ENCODE measurements around the gene AFF1.
"Not testable (repeated sequence)": the region's sequence is repeated elsewhere in the genome, so short reads cannot be mapped to it uniquely, and the experiment has no call there.

AFF1 gene

DNA sequence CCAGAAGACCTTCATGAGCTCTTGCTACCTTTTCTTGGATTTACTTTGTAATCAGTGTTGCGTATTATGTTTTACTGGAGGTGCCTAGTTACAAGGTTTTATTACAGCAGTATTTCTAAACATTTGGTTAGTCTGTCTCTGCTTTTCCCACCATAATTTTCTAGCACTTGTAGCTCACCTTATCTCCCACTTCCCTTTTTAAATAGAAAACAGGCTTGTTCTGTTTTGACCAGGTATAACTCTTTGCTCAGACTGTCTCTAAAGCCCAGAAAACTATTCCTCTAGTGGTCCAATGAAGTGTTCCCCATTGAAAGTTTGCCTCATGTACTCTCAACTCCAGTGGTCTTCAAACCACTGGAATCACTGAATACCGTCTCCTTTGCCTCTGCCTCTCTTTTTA is 43.9 kb downstream of the AFF1 start:
- Histone ChIP-seq H3K18ac (ENCODE audit: low read length) (no peak overlapping the region), H2BK5ac (ENCODE audit: low read length) (no peak overlapping the region), H2BK120ac (ENCODE audit: low read depth, low read length) (no peak overlapping the region), H3K9ac (ENCODE audit: low read depth, low read length, poor library complexity) (no peak overlapping the region), H3K27ac (replicated peaks; ENCODE audit: low read length) (no peak overlapping the region), H2BK15ac (ENCODE audit: low read length) (no peak overlapping the region), H3K4me1 (ENCODE audit: control insufficient read depth in 2 of 2, insufficient read depth in 1 of 2, low read depth in 1 of 2, low read length in 2 of 2) (no peaks in the 10 kb centered on the region), H2AFZ (ENCODE audit: low read length) (no peak overlapping the region), H3K27me3 (ENCODE audit: control insufficient read depth in 3 of 3, insufficient read depth in 3 of 3, low read depth in 1 of 3, low read length in 3 of 3) (no peaks in the 10 kb centered on the region), H3K14ac (ENCODE audit: low read length) (no peak overlapping the region), H4K8ac (ENCODE audit: low read depth, low read length) (no peak overlapping the region), H3K4ac (ENCODE audit: low read length) (no peak overlapping the region), H3K79me1 (ENCODE audit: low read depth, low read length) (no peaks in the 10 kb centered on the region), H4K91ac (ENCODE audit: low read depth, low read length, poor library complexity) (no peak overlapping the region), H3K4me2 (ENCODE audit: insufficient read depth, low read length, poor library complexity, severe bottlenecking) (no peak overlapping the region), H3K36me3 (replicated peaks in 1 of 2; ENCODE audit: control insufficient read depth in 2 of 2, insufficient read depth in 2 of 2, low read length in 2 of 2) (no peaks in the 10 kb centered on the region), H3K23ac (ENCODE audit: low read depth, low read length, poor library complexity) (no peak overlapping the region), H3K9me3 (replicated peaks in 1 of 2; ENCODE audit: control insufficient read depth in 2 of 2, insufficient read depth in 1 of 2, low read depth in 1 of 2, low read length in 2 of 2) (no peaks in the 10 kb centered on the region), H3K4me3 (ENCODE audit: low read length in 2 of 2) (no peak overlapping the region), H2AK5ac (ENCODE audit: low read depth, low read length) (no peak overlapping the region), H2BK12ac (ENCODE audit: low read length) (no peak overlapping the region)
- WGBS, 2 donors (ENCODE audit: extremely low coverage in 2 of 2, insufficient read length in 2 of 2, insufficient replicate concordance in 1 of 2), result no CpG with 5 or more reads among the region's 2 CpGs
- DNase-seq (ENCODE audit: low spot score), result no peak

DNA sequence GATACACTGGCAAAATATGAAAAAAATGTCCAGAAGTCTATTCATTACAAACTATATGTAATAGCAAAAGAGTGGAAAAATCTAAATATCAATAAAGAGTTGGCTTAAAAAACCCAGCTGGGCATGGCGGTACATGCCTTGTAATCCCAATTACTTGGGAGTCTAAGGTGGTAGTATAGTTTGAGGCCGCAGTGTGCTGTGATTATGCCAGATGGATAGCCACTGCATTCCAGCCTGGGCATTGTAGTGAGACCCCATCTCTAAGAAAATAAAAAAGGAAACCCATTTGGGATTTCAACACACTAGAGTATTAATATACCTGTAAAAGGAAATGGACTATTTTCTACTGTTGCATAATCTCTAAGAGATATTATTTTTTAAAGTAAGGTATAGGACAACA is 45.4 kb downstream of the AFF1 start:
- H3K4ac ChIP-seq (ENCODE audit: low read length), result no peak overlapping the region
- no peak overlapping the region for H3K14ac ChIP-seq (ENCODE audit: low read length)
- no peak overlapping the region for H3K27ac ChIP-seq (replicated peaks; ENCODE audit: low read length)
- no peak overlapping the region for H3K18ac ChIP-seq (ENCODE audit: low read length)
- no peak overlapping the region for H3K4me2 ChIP-seq (ENCODE audit: insufficient read depth, low read length, poor library complexity, severe bottlenecking)
- no peak overlapping the region for H3K9ac ChIP-seq (ENCODE audit: low read depth, low read length, poor library complexity)
- no peak for DNase-seq (ENCODE audit: low spot score)
- no peak overlapping the region for H2BK5ac ChIP-seq (ENCODE audit: low read length)
- H3K79me1 ChIP-seq (ENCODE audit: low read depth, low read length), result no peaks in the 10 kb centered on the region
- no peak overlapping the region for H4K8ac ChIP-seq (ENCODE audit: low read depth, low read length)
- WGBS, 2 donors (ENCODE audit: extremely low coverage in 2 of 2, insufficient read length in 2 of 2, insufficient replicate concordance in 1 of 2), result no CpG with 5 or more reads among the region's 2 CpGs
- no peaks in the 10 kb centered on the region for H3K36me3 ChIP-seq (replicated peaks in 1 of 2; ENCODE audit: control insufficient read depth in 2 of 2, insufficient read depth in 2 of 2, low read length in 2 of 2)
- H2AFZ ChIP-seq (ENCODE audit: low read length), result no peak overlapping the region
- H2AK5ac ChIP-seq (ENCODE audit: low read depth, low read length), result no peak overlapping the region
- no peak overlapping the region for H4K91ac ChIP-seq (ENCODE audit: low read depth, low read length, poor library complexity)
- H2BK15ac ChIP-seq (ENCODE audit: low read length), result no peak overlapping the region
- no peak overlapping the region for H3K4me3 ChIP-seq (ENCODE audit: low read length in 2 of 2)
- H3K4me1 ChIP-seq (ENCODE audit: control insufficient read depth in 2 of 2, insufficient read depth in 1 of 2, low read depth in 1 of 2, low read length in 2 of 2), result no peaks in the 10 kb centered on the region
- no peak overlapping the region for H3K23ac ChIP-seq (ENCODE audit: low read depth, low read length, poor library complexity)
- no peaks in the 10 kb centered on the region for H3K9me3 ChIP-seq (replicated peaks in 1 of 2; ENCODE audit: control insufficient read depth in 2 of 2, insufficient read depth in 1 of 2, low read depth in 1 of 2, low read length in 2 of 2)
- no peak overlapping the region for H2BK120ac ChIP-seq (ENCODE audit: low read depth, low read length)
- no peaks in the 10 kb centered on the region for H3K27me3 ChIP-seq (ENCODE audit: control insufficient read depth in 3 of 3, insufficient read depth in 3 of 3, low read depth in 1 of 3, low read length in 3 of 3)
- no peak overlapping the region for H2BK12ac ChIP-seq (ENCODE audit: low read length)

DNA sequence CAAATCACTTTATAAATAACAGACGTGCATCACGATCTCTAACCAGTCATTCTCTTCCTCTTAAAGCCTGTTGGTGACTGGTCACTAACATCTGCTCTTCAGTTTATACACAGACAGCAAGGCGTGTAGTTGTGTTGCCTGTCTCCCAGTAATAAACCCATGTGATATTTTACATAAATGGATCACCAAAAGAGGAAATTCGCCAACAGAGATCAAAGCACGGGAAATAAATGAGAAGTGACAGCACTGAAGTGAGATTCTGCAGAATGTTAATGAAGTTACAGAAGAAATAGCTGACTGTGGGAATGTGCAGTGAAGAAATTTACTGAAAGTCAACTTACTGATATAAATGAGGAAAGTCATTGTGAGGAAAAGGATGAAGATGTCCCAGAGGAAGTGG is 47.0 kb downstream of the AFF1 start:
- Histone ChIP-seq H3K4me1 (ENCODE audit: control insufficient read depth in 2 of 2, insufficient read depth in 1 of 2, low read depth in 1 of 2, low read length in 2 of 2) (no peaks in the 10 kb centered on the region), H3K27ac (replicated peaks; ENCODE audit: low read length) (no peak overlapping the region)
- no peak for DNase-seq (ENCODE audit: low spot score)

GRCh38 chr4:86985852-86986251 is 51.0 kb downstream of the AFF1 start:
- not testable (repeated sequence) for H3K27ac ChIP-seq (replicated peaks; ENCODE audit: low read length); H2AFZ ChIP-seq (ENCODE audit: low read length)
- no CpG with 5 or more reads among the region's 5 CpGs for WGBS, 2 donors (ENCODE audit: extremely low coverage in 2 of 2, insufficient read length in 2 of 2, insufficient replicate concordance in 1 of 2)

More for the DNA sequence above, 47.0 kb downstream of the AFF1 start:
- Histone ChIP-seq H2BK15ac (ENCODE audit: low read length) (no peak overlapping the region), H2AFZ (ENCODE audit: low read length) (no peak overlapping the region), H3K36me3 (replicated peaks in 1 of 2; ENCODE audit: control insufficient read depth in 2 of 2, insufficient read depth in 2 of 2, low read length in 2 of 2) (no peaks in the 10 kb centered on the region), H2BK12ac (ENCODE audit: low read length) (no peak overlapping the region), H3K14ac (ENCODE audit: low read length) (no peak overlapping the region), H3K79me1 (ENCODE audit: low read depth, low read length) (no peaks in the 10 kb centered on the region), H2AK5ac (ENCODE audit: low read depth, low read length) (no peak overlapping the region), H3K9ac (ENCODE audit: low read depth, low read length, poor library complexity) (no peak overlapping the region), H2BK120ac (ENCODE audit: low read depth, low read length) (no peak overlapping the region), H4K91ac (ENCODE audit: low read depth, low read length, poor library complexity) (no peak overlapping the region), H4K8ac (ENCODE audit: low read depth, low read length) (no peak overlapping the region), H3K18ac (ENCODE audit: low read length) (no peak overlapping the region), H3K9me3 (replicated peaks in 1 of 2; ENCODE audit: control insufficient read depth in 2 of 2, insufficient read depth in 1 of 2, low read depth in 1 of 2, low read length in 2 of 2) (no peaks in the 10 kb centered on the region), H3K4ac (ENCODE audit: low read length) (no peak overlapping the region), H3K23ac (ENCODE audit: low read depth, low read length, poor library complexity) (no peak overlapping the region), H3K4me2 (ENCODE audit: insufficient read depth, low read length, poor library complexity, severe bottlenecking) (no peak overlapping the region), H3K27me3 (ENCODE audit: control insufficient read depth in 3 of 3, insufficient read depth in 3 of 3, low read depth in 1 of 3, low read length in 3 of 3) (no peaks in the 10 kb centered on the region), H3K4me3 (ENCODE audit: low read length in 2 of 2) (no peak overlapping the region), H2BK5ac (ENCODE audit: low read length) (no peak overlapping the region)
- no CpG with 5 or more reads among the region's 5 CpGs for WGBS, 2 donors (ENCODE audit: extremely low coverage in 2 of 2, insufficient read length in 2 of 2, insufficient replicate concordance in 1 of 2)

More at GRCh38 chr4:86985852-86986251, 51.0 kb downstream of the AFF1 start:
- not testable (repeated sequence) for H2BK15ac ChIP-seq (ENCODE audit: low read length); H3K27me3 ChIP-seq (ENCODE audit: control insufficient read depth in 3 of 3, insufficient read depth in 3 of 3, low read depth in 1 of 3, low read length in 3 of 3); H3K18ac ChIP-seq (ENCODE audit: low read length); H3K14ac ChIP-seq (ENCODE audit: low read length); H3K79me1 ChIP-seq (ENCODE audit: low read depth, low read length); DNase-seq (ENCODE audit: low spot score); H4K91ac ChIP-seq (ENCODE audit: low read depth, low read length, poor library complexity); H3K4me1 ChIP-seq (ENCODE audit: control insufficient read depth in 2 of 2, insufficient read depth in 1 of 2, low read depth in 1 of 2, low read length in 2 of 2); H3K36me3 ChIP-seq (replicated peaks in 1 of 2; ENCODE audit: control insufficient read depth in 2 of 2, insufficient read depth in 2 of 2, low read length in 2 of 2); H2BK12ac ChIP-seq (ENCODE audit: low read length); H3K9me3 ChIP-seq (replicated peaks in 1 of 2; ENCODE audit: control insufficient read depth in 2 of 2, insufficient read depth in 1 of 2, low read depth in 1 of 2, low read length in 2 of 2); H3K4me3 ChIP-seq (ENCODE audit: low read length in 2 of 2); H3K4me2 ChIP-seq (ENCODE audit: insufficient read depth, low read length, poor library complexity, severe bottlenecking); H2AK5ac ChIP-seq (ENCODE audit: low read depth, low read length); H2BK5ac ChIP-seq (ENCODE audit: low read length); H4K8ac ChIP-seq (ENCODE audit: low read depth, low read length); H2BK120ac ChIP-seq (ENCODE audit: low read depth, low read length); H3K9ac ChIP-seq (ENCODE audit: low read depth, low read length, poor library complexity); H3K23ac ChIP-seq (ENCODE audit: low read depth, low read length, poor library complexity); H3K4ac ChIP-seq (ENCODE audit: low read length)
